Body of pancreas (tissue), 4 donors: ENCODE data around the gene THAP12. TPM values are rescaled to one million over a fixed set of nuclear protein-coding genes. Genes with fewer than 3 reads are reported as not detected.

ENCODE experiments used
- ATAC-seq: fragments of 150-250 bp; one replicate; pipeline ENCODE4 v1.9.1; 2016
- DNase-seq, 4 donors: peaks; one replicate each; pipeline ENCODE4 v3.0.0-alpha.2; 2019
- H3K27ac ChIP-seq, 4 donors: fragments of 200-600 bp; sonication (generic); 1 replicate in 3 of 4; 2 replicates in 1 of 4; pipeline versions ENCODE4 v1.5.1 to v1.6.1; 2016 to 2019; ENCODE audit warnings: mild to moderate bottlenecking in 1 of 4, mixed read lengths in 1 of 4, moderate library complexity in 1 of 4
- H3K27me3 ChIP-seq, 2 donors: fragments of 200-600 bp; sonication (generic); one replicate each; pipeline ENCODE4 v1.6.0; 2016; ENCODE audit warnings: mild to moderate bottlenecking in 1 of 2
- H3K36me3 ChIP-seq, 2 donors: fragments of 200-600 bp; sonication (generic); replicated peaks in 1 of 2; 2 replicates each; pipeline ENCODE4 v1.5.1; 2016; ENCODE audit warnings: low read depth in 2 of 2; ENCODE audit not compliant: insufficient read depth in 1 of 2
- H3K4me1 ChIP-seq: fragments of 200-600 bp; sonication (generic); one replicate; pipeline ENCODE4 v1.6.0; 2016
- H3K4me3 ChIP-seq, 2 donors: fragments of 200-600 bp; sonication (generic); 1 replicate in 1 of 2; 2 replicates in 1 of 2; pipeline ENCODE4 v1.5.1; 2016 to 2019
- H3K9me3 ChIP-seq, 3 donors: fragments of 200-600 bp; sonication (generic); 1 replicate in 2 of 3; 2 replicates in 1 of 3; pipeline ENCODE4 v1.5.1; 2016
- CTCF ChIP-seq, 7 experiments: fragments of 450-650 bp in 4 of 7; fragments of 200-600 bp in 3 of 7; sonication (generic) in 3 of 7; IDR thresholded peaks; one replicate each; pipeline ENCODE4 v1.5.1; 2016 to 2019; ENCODE audit warnings: antibody characterized with exemption in 7 of 7
- POLR2A ChIP-seq, 3 donors: fragments of 450-650 bp; IDR thresholded peaks; one replicate each; pipeline ENCODE4 v1.6.1; 2016; ENCODE audit warnings: antibody characterized with exemption in 3 of 3, mild to moderate bottlenecking in 2 of 3
- WGBS, 2 donors: methylation state at CpG; one replicate each; pipeline ENCODE4 v1.1.5; 2017; 5-methylcytosine and 5-hydroxymethylcytosine counted together
- intact Hi-C: fragments of 100-400 bp; cut with DNase I; formaldehyde crosslinking; loops from one replicate; pipeline ENCODE4 v1.15.1; 2023
- total RNA-seq, 2 donors: library from RNA; depleted of rRNA; stranded (reverse); fragments of >200 nt; gene quantifications; one replicate each; pipeline ENCODE4 v1.1.0, GENCODE V29; 2016

THAP12 gene
- total RNA-seq, 2 donors from 2014 or later: 42.5 to 47.5 TPM

GRCh38 chr11:76385903-76386302 is 5.0 kb upstream of the THAP12 start:
- Histone ChIP-seq H3K36me3 (no peaks in the 10 kb centered on the region), H3K4me3 (no peak overlapping the region), H3K4me1 (peaks cover 84% of the 10 kb centered on the region), H3K9me3 (no peaks in the 10 kb centered on the region), H3K27ac (peak overlapping the region; percentile 77 to 93 (median 90)), H3K27me3 (no peaks in the 10 kb centered on the region)
- WGBS, 2 donors: 34 to 48% methylated on average over 5 of the region's 5 CpGs
- peak; percentile 51 for ATAC-seq
- TF ChIP-seq POLR2A (IDR thresholded peaks at IDR 0.05) (peak in 1 of 3 donors; percentile 32), CTCF (IDR thresholded peaks at IDR 0.05) (no peak)
- peak; percentile 89 to 94 (median 92) for DNase-seq
- intact Hi-C loops: no loop called here

GRCh38 chr11:76382209-76382608 is 1.3 kb upstream of the THAP12 start:
- intact Hi-C loops: no loop called here
- DNase-seq: no peak
- peaks cover 78% of the 10 kb centered on the region for H3K4me1 ChIP-seq
- WGBS, 2 donors: 29 to 44% methylated on average over 6 of the region's 6 CpGs
- no peaks in the 10 kb centered on the region for H3K36me3 ChIP-seq
- TF ChIP-seq POLR2A (IDR thresholded peaks at IDR 0.05) (no peak), CTCF (IDR thresholded peaks at IDR 0.05) (no peak)
- peak overlapping the region in 3 of 4 donors; percentile 89 to 93 (median 92) for H3K27ac ChIP-seq
- no peaks in the 10 kb centered on the region for H3K9me3 ChIP-seq
- ATAC-seq: no peak
- H3K27me3 ChIP-seq: no peaks in the 10 kb centered on the region
- peak overlapping the region in 1 of 2 donors; percentile 64 for H3K4me3 ChIP-seq

- H3K9me3 ChIP-seq: no peaks in the 10 kb centered on the region
- H3K4me3 ChIP-seq: peak overlapping the region; percentile 63 to 73
- H3K27ac ChIP-seq: peak overlapping the region; percentile 78 to 93 (median 90)
- DNase-seq (peak in 2 of 4 donors; percentile 27 to 36), ATAC-seq (no peak)
- peaks cover 80% of the 10 kb centered on the region for H3K4me1 ChIP-seq
- H3K36me3 ChIP-seq: no peaks in the 10 kb centered on the region
- WGBS, 2 donors: 0% methylated on average over 12 to 60 of the region's 85 CpGs
- intact Hi-C loops: no loop called here
- TF ChIP-seq CTCF (IDR thresholded peaks at IDR 0.05) (no peak), POLR2A (IDR thresholded peaks at IDR 0.05) (peak in 1 of 3 donors; percentile 24)
- no peaks in the 10 kb centered on the region for H3K27me3 ChIP-seq
These were observed 564 bp downstream of the THAP12 start for GRCh38 chr11:76380159-76380976.

GRCh38 chr11:76379807-76380158 is 1.1 kb downstream of the THAP12 start:
- intact Hi-C loops: no loop called here
- TF ChIP-seq POLR2A (IDR thresholded peaks at IDR 0.05) (no peak), CTCF (IDR thresholded peaks at IDR 0.05) (no peak)
- peak overlapping the region in 3 of 4 donors; percentile 89 to 93 (median 92) for H3K27ac ChIP-seq
- ATAC-seq: no peak
- H3K27me3 ChIP-seq: no peaks in the 10 kb centered on the region
- no peaks in the 10 kb centered on the region for H3K9me3 ChIP-seq
- H3K36me3 ChIP-seq: no peaks in the 10 kb centered on the region
- WGBS, 2 donors: 7 to 17% methylated on average over 6 of the region's 6 CpGs
- DNase-seq: no peak
- H3K4me3 ChIP-seq: peak overlapping the region; percentile 63 to 73
- peaks cover 80% of the 10 kb centered on the region for H3K4me1 ChIP-seq
